Esophagus muscularis mucosa (tissue), 4 donors: ENCODE measurements around the gene AUTS2. TPM values are rescaled to one million over a fixed set of nuclear protein-coding genes. Genes with fewer than 3 reads are reported as not detected.
A peak's percentile ranks its signal among the peaks of the same experiment; 100 is the strongest.

ENCODE experiments used
- DNase-seq: peaks from one replicate; pipeline ENCODE4 v3.0.0-alpha.2; 2017; ENCODE audit errors: extremely low spot score
- H3K27ac ChIP-seq, 4 donors: fragments of 200-600 bp; sonication (generic); replicated peaks in 1 of 4; 1 replicate in 3 of 4; 2 replicates in 1 of 4; pipeline ENCODE4 v1.5.1; 2016 to 2019; ENCODE audit warnings: mild to moderate bottlenecking in 1 of 4
- H3K27me3 ChIP-seq, 4 donors: fragments of 200-600 bp; sonication (generic); one replicate each; pipeline versions ENCODE4 v1.5.1 to v1.6.0; 2016 to 2019
- H3K36me3 ChIP-seq, 4 donors: fragments of 200-600 bp; sonication (generic); one replicate each; pipeline ENCODE4 v1.5.1; 2016 to 2019
- H3K4me1 ChIP-seq, 4 donors: fragments of 200-600 bp; sonication (generic); one replicate each; pipeline ENCODE4 v1.5.1; 2016 to 2019
- H3K4me3 ChIP-seq, 4 donors: fragments of 200-600 bp; sonication (generic); 1 replicate in 2 of 4; 2 replicates in 2 of 4; pipeline ENCODE4 v1.5.1; 2016 to 2019; ENCODE audit warnings: mild to moderate bottlenecking in 4 of 4, moderate library complexity in 1 of 4
- H3K9me3 ChIP-seq, 4 donors: fragments of 200-600 bp; sonication (generic); 1 replicate in 3 of 4; 2 replicates in 1 of 4; pipeline ENCODE4 v1.5.1; 2016 to 2019
- CTCF ChIP-seq, 3 experiments: fragments of 200-600 bp in 2 of 3; fragments of 450-650 bp in 1 of 3; sonication (generic) in 2 of 3; IDR thresholded peaks; one replicate each; pipeline ENCODE4 v1.5.1; 2017 to 2019; ENCODE audit warnings: antibody characterized with exemption in 3 of 3, mild to moderate bottlenecking in 2 of 3, moderate library complexity in 1 of 3
- EP300 ChIP-seq: sonication (generic); formaldehyde crosslinking; IDR thresholded peaks from one replicate; pipeline ENCODE4 v1.6.1; 2017; ENCODE audit warnings: antibody characterized with exemption
- POLR2A ChIP-seq: fragments of 450-650 bp; IDR thresholded peaks from one replicate; pipeline ENCODE4 v1.6.1; 2017; ENCODE audit warnings: antibody characterized with exemption, moderate library complexity, mild to moderate bottlenecking, low read depth
- POLR2AphosphoS5 ChIP-seq, 2 donors: sonication (generic); formaldehyde crosslinking; IDR thresholded peaks; one replicate each; pipeline ENCODE4 v1.6.1; 2017; ENCODE audit warnings: antibody characterized with exemption in 2 of 2
- WGBS: methylation state at CpG from one replicate; pipeline ENCODE4 v1.1.5; 2018; 5-methylcytosine and 5-hydroxymethylcytosine counted together
- intact Hi-C: fragments of 100-400 bp; cut with DNase I; formaldehyde crosslinking; loops from one replicate; pipeline ENCODE4 v1.15.1; 2023
- total RNA-seq, 4 donors: library from RNA; depleted of rRNA; stranded (reverse); fragments of >200 nt; gene quantifications; one replicate each; pipeline versions ENCODE4 v1.1.0 to v1.2.1, GENCODE V29; 2016

AUTS2 gene
- total RNA-seq, result 10 to 100 TPM; 18.5 to 44.9 (median 34.2) TPM

- intact Hi-C loops, result loop anchor here (10.0 kb wide), 1 partner anchor 1097 kb away; no protein-coding TSS in a partner anchor
- no CpG with 5 or more reads among the region's 63 CpGs for WGBS
- TF ChIP-seq POLR2AphosphoS5 (IDR thresholded peaks at IDR 0.05) (peak in 1 of 2 donors; percentile 12), CTCF (IDR thresholded peaks at IDR 0.05) (no peak), POLR2A (no peak)
Observed at GRCh38 chr7:69598081-69598486, at the start of gene AUTS2. TSS of gene AUTS2 (plus strand) at chr7:69598475. CDS start at chr7:69599654, 1,179 bp downstream.

GRCh38 chr7:69550991-69551390 is 47.3 kb upstream of the AUTS2 start:
- WGBS, result 91% methylated on average over 6 of the region's 6 CpGs
- no peak for DNase-seq
- H3K36me3 ChIP-seq, result no peaks in the 10 kb centered on the region

More at GRCh38 chr7:69598081-69598486, at the start of gene AUTS2:
- Histone ChIP-seq H3K27ac (peak within 1 kb of the TSS; percentile 93 to 94 (median 93)), H3K4me3 (peak within 1 kb of the TSS; percentile 67 to 88 (median 88)), H3K4me1 (peaks cover 19 to 47% (median 46%) of the 10 kb centered on the region in 4 donors), H3K27me3 (no peaks in the 10 kb centered on the region), H3K36me3 (no peaks in the 10 kb centered on the region), H3K9me3 (no peaks in the 10 kb centered on the region)
- peak; percentile 95 for DNase-seq

GRCh38 chr7:69553190-69553589 is 45.1 kb upstream of the AUTS2 start:
- no peak for DNase-seq
- TF ChIP-seq EP300, result no peak
- Histone ChIP-seq H3K4me1 (peaks cover 0 to 10% (median 3%) of the 10 kb centered on the region in 4 donors), H3K36me3 (no peaks in the 10 kb centered on the region), H3K4me3 (no peak overlapping the region), H3K9me3 (no peaks in the 10 kb centered on the region), H3K27me3 (no peaks in the 10 kb centered on the region), H3K27ac (no peak overlapping the region)
- intact Hi-C loops, result no loop called here
- WGBS, result 94% methylated on average over 1 of the region's 1 CpG

More at GRCh38 chr7:69550991-69551390, 47.3 kb upstream of the AUTS2 start:
- Histone ChIP-seq H3K9me3 (no peaks in the 10 kb centered on the region), H3K27me3 (no peaks in the 10 kb centered on the region), H3K4me3 (no peak overlapping the region), H3K27ac (no peak overlapping the region), H3K4me1 (peaks cover 0 to 10% (median 3%) of the 10 kb centered on the region in 4 donors)
- intact Hi-C loops, result no loop called here
- no peak for TF ChIP-seq POLR2A
- TF ChIP-seq POLR2AphosphoS5 (IDR thresholded peaks at IDR 0.05), result no peak
- no peak for TF ChIP-seq EP300
- TF ChIP-seq CTCF (IDR thresholded peaks at IDR 0.05), result no peak

- no peaks in the 10 kb centered on the region for H3K9me3 ChIP-seq
- H3K4me3 ChIP-seq, result no peak overlapping the region
- TF ChIP-seq POLR2AphosphoS5 (IDR thresholded peaks at IDR 0.05) (peak in 1 of 2 donors; percentile 28), EP300 (no peak)
- H3K27me3 ChIP-seq, result no peaks in the 10 kb centered on the region
- no peak for DNase-seq
- H3K36me3 ChIP-seq, result no peaks in the 10 kb centered on the region
- no peak overlapping the region for H3K27ac ChIP-seq
- intact Hi-C loops, result no loop called here
- H3K4me1 ChIP-seq, result peaks cover 9 to 27% (median 23%) of the 10 kb centered on the region in 4 donors
- whole genome bisulfite sequencing, result 30% methylated on average over 8 of the region's 8 CpGs
Observed at GRCh38 chr7:69561266-69561960, 36.9 kb upstream of the AUTS2 start.

- Histone ChIP-seq H3K27ac (peak overlapping the region; percentile 12 to 51 (median 46)), H3K9me3 (no peaks in the 10 kb centered on the region), H3K36me3 (no peaks in the 10 kb centered on the region), H3K4me1 (peaks cover 9 to 30% (median 29%) of the 10 kb centered on the region in 4 donors), H3K4me3 (peak overlapping the region in 1 of 4 donors; percentile 16), H3K27me3 (no peaks in the 10 kb centered on the region)
- TF ChIP-seq EP300 (no peak), CTCF (IDR thresholded peaks at IDR 0.05) (no peak), POLR2A (no peak), POLR2AphosphoS5 (IDR thresholded peaks at IDR 0.05) (peak; percentile 13 to 25)
- WGBS, result 33% methylated on average over 7 of the region's 7 CpGs
- intact Hi-C loops, result no loop called here
- DNase-seq, result no peak
Observed at GRCh38 chr7:69564454-69565417, 33.5 kb upstream of the AUTS2 start.
